Measurements from ENCODE around the gene IL1RAPL2. TPM values are rescaled to one million over a fixed set of nuclear protein-coding genes. Genes with fewer than 3 reads are reported as not detected.

The IL1RAPL2 gene
- total RNA-seq, 2 experiments from 2014 or later, result not detected

- CTCF ChIA-PET, result no interaction called here
- H3K27ac Mint-ChIP-seq, result no peak overlapping the region
- no peaks in the 10 kb centered on the region for H3K9me3 Mint-ChIP-seq
- no peak overlapping the region for H3K4me3 Mint-ChIP-seq
- no peaks in the 10 kb centered on the region for H3K4me1 Mint-ChIP-seq (ENCODE audit: low read depth)
- peaks cover 6% of the 10 kb centered on the region for H3K27me3 Mint-ChIP-seq
- intact Hi-C loops (cut with micrococcal nuclease), result no loop called here
- H3K36me3 Mint-ChIP-seq, result peaks cover 1% of the 10 kb centered on the region
- no peak for DNase-seq
- POLR2A ChIA-PET, result no interaction called here
Measured at GRCh38 chrX:105816517-105816916, 1250.5 kb downstream of the IL1RAPL2 start.

Data from activated CD4-positive, alpha-beta memory T cell treated with anti-CD3 and anti-CD28 coated beads for 36 hours (primary cell).